AG09309 (cell line): ENCODE measurements around the gene MIER1.

Source experiments
- DNase-seq: peaks from one replicate; pipeline ENCODE4 v3.0.0-alpha.2; 2010; ENCODE audit warnings: low read depth
- H3K4me3 ChIP-seq: 2 replicates; pipeline ENCODE4 v1.5.1; 2011; ENCODE audit warnings: mild to moderate bottlenecking, low read depth, low read length, moderate library complexity; ENCODE audit not compliant: control insufficient read depth
- TF ChIP-seq, protein P1 (sequence below): IDR thresholded peaks from 2 replicates; pipeline ENCODE4 v1.5.1; 2011; ENCODE audit warnings: mild to moderate bottlenecking, low read depth, low read length, inconsistent platforms; ENCODE audit not compliant: insufficient read depth, control insufficient read depth; ENCODE audit errors: missing control alignments

MIER1 gene

GRCh38 chr1:66917476-66917875, 7.3 kb upstream of the MIER1 start:
- TF ChIP-seq, protein P1, sequence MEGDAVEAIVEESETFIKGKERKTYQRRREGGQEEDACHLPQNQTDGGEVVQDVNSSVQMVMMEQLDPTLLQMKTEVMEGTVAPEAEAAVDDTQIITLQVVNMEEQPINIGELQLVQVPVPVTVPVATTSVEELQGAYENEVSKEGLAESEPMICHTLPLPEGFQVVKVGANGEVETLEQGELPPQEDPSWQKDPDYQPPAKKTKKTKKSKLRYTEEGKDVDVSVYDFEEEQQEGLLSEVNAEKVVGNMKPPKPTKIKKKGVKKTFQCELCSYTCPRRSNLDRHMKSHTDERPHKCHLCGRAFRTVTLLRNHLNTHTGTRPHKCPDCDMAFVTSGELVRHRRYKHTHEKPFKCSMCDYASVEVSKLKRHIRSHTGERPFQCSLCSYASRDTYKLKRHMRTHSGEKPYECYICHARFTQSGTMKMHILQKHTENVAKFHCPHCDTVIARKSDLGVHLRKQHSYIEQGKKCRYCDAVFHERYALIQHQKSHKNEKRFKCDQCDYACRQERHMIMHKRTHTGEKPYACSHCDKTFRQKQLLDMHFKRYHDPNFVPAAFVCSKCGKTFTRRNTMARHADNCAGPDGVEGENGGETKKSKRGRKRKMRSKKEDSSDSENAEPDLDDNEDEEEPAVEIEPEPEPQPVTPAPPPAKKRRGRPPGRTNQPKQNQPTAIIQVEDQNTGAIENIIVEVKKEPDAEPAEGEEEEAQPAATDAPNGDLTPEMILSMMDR, result no peak
- DNase-seq, result no peak
- H3K4me3 ChIP-seq, result no peak overlapping the region

- TF ChIP-seq, protein P1, result no peak
- DNase-seq, result no peak
- no peak overlapping the region for H3K4me3 ChIP-seq
Observed at GRCh38 chr1:66919063-66919462, 5.7 kb upstream of the MIER1 start.

DNA sequence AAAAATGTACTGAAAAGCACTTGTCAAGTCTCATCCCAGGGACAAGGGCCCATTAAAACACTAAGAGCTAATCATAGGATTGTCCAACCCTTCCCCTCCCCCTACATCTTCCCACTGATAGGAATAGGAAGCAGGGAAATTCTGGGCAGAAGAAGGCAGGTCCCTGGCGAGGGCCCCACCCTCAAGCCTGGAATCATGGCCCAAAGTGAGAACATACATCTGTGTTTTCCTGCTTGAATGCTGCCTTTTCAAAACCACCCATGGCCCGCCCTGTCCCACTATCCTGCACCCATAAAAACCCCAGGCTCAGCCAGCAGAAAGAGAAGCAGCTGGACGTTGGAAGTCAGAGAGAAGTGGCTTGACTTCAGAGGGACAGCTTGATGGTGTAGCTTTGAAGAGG, 5.0 kb upstream of the MIER1 start:
- no peak for DNase-seq
- H3K4me3 ChIP-seq, result no peak overlapping the region
- TF ChIP-seq, protein P1, result no peak

DNA sequence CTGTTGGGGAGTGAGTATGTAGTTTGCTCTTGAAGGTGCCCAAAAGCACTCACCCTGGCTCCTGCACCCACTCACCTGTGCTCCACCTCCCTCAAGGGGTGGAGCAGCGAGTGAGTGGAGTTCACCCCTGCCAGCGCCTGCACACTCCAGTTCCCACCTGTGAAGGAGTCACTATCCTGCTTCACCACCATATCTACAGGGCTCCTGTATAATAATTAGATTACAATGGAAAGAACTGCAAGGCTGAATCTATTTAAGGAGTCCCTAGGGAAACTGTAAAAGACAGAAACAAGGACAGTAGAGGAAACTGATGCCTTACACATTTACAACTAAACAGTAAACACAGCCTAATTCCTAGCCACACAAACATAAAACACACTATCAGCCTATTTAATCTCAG, 4.2 kb upstream of the MIER1 start:
- no peak overlapping the region for H3K4me3 ChIP-seq
- no peak for DNase-seq
- TF ChIP-seq, protein P1, result no peak

GRCh38 chr1:66925558-66925910, 744 bp downstream of the MIER1 start:
- peak overlapping the region; percentile 68 for H3K4me3 ChIP-seq
- DNase-seq, result no peak
- TF ChIP-seq, protein P1, result no peak

GRCh38 chr1:66925944-66926343, 1.2 kb downstream of the MIER1 start:
- DNase-seq, result no peak
- H3K4me3 ChIP-seq, result peak overlapping the region; percentile 68
- TF ChIP-seq, protein P1, result no peak

- DNase-seq, result no peak
- H3K4me3 ChIP-seq, result no peak overlapping the region
- TF ChIP-seq, protein P1, result no peak
Observed at GRCh38 chr1:66927528-66927927, 2.7 kb downstream of the MIER1 start.
